ENCODE measurements around the gene ALKBH7.
A peak's percentile ranks its signal among the peaks of the same experiment; 100 is the strongest.
"Not testable (repeated sequence)": the region's sequence is repeated elsewhere in the genome, so short reads cannot be mapped to it uniquely, and the experiment has no call there.

ALKBH7 gene

GRCh38 chr19:6373096-6373812 is 660 bp downstream of the ALKBH7 start:
- peak; percentile 79 to 86 for DNase-seq

DNA sequence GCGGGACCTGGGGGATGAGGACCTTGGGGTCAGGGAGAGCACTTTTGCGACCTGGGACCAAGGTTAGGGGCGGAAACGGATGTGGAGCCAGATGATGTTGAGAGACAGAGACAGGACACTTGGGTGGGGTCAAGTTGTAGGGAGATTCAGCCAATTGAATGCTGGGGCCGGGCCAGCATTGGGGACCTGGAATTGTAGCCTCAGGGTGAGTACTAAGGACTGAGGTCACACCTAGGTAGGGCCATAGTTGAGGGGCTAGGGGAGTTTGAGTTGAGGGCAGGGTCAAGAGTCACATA is 1.2 kb downstream of the ALKBH7 start:
- no peak for DNase-seq

GRCh38 chr19:6374161-6374709 is 1.6 kb downstream of the ALKBH7 start:
- DNase-seq: no peak

DNA sequence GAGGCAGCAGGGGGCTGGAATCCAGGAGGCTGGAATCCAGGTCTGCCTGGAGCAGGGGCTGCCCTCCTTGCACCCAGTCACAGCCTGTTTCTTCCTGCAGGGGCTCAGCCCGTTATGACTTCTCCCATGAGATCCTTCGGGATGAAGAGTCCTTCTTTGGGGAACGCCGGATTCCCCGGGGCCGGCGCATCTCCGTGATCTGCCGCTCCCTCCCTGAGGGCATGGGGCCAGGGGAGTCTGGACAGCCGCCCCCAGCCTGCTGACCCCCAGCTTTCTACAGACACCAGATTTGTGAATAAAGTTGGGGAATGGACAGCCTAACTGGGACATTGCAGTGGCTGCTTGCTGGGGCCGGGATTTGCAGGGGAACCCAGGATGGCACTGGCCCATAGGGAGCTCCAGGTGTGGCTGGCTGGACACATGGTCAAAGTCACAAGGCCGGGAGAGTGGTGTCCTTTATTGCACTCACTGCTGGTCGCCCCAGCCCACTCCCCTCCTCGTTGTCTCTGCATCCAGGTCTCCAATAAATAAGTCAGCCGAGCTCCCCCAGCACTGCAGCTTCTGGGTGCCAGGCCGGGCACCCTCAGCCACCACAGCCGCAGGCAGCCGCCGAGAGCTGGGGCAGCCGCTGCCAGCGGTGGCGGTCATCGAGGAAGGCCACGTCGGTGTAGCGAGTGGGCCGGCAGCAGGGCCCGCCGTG is 2.3 kb downstream of the ALKBH7 start:
- no peak for DNase-seq

DNA sequence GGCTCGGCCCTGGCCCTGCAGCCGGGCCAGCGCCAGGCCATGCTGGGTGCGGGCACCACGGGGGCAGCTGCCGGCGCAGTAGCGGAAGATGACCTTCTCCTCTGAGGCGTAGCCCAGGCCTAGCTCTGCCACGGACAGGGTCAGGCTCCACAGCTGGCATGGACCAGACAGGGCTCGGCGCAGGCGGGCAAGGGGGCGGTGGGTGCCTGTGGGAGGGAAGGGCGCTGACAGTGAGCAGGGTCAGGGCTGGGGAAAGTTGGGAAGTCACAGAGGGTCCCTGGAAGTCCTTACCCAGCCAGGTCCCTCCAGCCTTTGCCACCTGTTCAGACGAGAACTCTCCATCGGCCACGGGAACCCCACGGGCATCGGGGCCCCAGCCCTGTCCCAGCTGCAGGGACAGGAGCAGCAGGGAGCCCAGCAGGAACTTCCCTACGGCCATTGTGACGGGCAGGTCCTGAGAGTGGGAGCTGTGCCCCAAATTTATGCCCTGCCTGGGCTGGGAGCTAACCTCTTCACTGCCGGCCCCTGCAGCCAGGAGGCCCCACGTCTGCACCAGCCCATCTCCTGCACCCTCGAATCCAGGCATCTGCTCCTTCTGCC is 2.9 kb downstream of the ALKBH7 start, which contains the start of gene PSPN:
Gene PSPN (minus strand): TSS at position 523 of the 600 bp plus-strand sequence. CDS start 84 bp downstream, at position 439.
- no peak for DNase-seq

DNA sequence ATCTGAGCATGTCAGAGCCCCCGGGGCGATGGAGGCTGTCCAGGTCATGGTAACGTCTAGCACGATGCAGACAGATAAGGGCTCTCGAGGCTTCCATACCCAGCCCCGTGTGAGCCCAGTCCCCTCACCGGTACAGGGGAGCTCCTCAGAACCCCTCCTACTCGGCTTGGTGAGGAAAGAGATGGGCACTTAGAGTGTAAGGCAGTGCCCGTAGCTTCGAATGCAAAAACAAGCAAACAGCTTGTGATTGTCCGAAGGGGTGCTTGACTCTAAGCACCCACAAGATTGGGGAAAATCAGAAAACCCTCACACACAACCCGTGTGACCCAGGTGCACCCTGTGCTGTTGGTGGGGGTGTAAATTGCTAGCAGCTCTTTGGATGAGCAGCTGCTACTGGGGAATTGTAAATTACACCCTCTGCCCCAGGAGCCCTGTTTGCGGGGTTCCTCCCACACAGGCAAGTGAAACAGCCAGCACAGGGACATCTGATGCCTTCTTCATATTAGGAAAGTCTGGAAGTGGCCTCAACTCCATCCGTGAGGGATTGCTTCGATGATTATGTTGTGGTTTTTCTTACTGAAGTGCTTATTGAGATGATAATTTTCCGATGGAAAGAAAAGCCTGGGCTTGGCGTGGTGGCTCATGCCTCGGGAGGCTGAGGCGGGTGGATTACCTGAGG is 4.1 kb downstream of the ALKBH7 start:
- DNase-seq: no peak

DNA sequence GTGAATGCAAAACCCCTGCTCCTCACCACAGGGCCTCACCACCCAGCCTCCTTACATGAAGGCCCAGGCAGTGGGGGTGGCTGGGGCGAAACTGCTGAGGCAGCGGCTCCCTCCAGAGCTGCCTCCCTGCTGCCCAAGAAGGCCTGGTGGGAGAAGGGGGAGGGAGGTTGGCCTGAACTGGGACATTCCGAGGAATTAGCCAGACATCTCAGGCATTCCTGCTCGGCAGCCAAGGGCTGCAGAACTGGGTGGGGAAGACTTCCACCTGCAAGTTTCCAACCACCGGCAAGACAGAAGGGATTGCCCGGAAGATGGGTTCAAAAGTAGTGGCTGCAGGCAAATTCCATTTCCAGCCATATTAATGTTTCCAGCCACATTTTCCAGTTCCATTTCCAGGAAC is 5.4 kb downstream of the ALKBH7 start:
- DNase-seq: no peak

DNA sequence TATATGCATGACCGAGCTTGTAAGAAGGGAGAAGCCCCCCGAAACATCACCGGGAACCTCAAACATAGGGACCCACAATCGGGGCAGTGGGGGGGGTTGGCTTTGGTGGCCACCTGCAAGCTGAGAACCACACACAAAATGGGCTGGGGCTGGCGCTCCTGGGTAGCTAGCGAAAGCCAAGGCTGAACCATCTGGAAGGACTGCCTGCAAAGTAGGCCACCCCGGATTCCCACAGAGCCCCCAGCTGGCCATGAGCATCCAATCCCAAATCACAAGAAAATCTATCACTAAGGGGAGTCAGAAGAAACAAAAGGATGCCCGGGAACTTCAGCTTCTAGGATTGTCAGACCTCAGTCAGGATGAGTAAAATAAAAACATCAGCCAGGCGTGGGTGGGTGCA is 5.9 kb downstream of the ALKBH7 start:
- no peak for DNase-seq

GRCh38 chr19:6379744-6380143 is 7.2 kb downstream of the ALKBH7 start:
- no peak for DNase-seq

DNA sequence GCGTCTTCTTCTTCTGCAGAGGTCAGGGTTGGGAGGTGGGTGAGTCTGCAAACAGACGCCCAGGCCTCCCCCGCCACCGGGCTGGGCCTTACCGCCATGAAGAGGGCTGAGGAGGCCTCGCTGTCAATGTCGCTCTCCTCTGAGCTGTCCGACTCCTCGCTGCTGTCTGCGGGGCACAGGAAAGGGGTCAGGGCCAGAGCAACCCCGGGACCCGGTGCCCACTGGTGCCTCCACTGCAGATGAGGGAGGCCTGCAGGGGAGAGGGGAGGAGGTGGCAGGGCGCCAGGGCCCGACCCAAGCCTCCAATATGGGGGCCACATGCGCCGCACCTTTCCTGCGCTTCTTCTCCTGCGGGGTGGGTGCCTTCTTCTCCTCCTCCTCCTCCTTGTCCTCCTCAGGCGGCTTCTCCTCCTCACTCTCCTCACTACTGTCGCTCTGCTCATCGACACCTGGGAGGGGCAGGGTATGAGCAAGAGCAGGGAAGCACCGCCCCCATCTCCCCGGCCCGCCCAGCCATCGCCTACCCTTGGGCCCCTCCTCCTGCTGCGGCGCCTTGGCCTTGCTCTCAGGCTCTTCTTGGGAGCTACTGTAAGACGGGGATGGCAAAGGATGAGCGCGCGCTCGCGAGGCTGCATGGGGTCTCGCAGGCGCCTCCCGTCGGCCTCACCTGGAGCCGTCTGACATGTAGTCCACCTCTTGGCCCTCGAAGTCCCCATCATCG is 8.6 kb downstream of the ALKBH7 start:
- no peak for DNase-seq

DNA sequence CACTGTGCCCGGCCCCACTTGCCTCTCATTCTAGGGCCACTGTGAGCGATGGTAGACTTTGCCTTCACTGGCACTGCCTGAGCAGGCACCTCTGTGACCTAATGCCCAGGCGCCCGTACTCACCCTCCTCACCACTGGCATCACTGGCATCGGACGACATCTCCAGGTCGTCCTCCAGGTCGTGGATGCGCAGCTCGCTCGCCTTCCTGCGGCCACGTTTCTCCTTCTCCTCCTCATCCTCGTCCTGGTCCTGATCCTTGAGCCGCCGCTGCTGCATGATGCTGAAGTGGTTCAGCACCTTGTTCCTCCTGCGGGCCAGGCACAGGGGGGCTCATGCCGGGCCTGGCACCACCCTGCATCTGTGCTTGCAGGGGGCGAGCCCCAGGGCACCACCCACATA is 10.6 kb downstream of the ALKBH7 start:
- no peak for DNase-seq

- DNase-seq: no peak
Measured at GRCh38 chr19:6384381-6384780, 11.8 kb downstream of the ALKBH7 start.

DNA sequence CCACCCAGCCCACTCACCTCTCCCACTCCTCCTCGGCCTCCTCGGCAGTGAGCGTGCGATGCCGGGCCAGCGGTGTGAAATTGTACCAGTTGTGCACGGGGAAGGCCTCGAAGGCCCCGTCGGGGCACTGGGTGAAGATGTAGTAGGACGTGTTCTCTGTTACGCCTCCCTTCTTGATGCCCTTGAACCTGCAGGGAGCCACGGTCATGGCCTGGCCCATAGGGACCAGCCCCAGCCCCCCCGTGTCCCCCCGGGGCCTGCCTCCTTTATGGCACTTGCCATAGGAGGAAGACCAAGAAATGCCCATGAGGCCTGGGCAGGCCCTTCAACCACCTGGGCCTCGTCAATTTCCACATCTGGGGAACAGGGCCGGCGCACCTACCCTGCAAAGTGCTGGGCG is 14.8 kb downstream of the ALKBH7 start:
- DNase-seq: no peak

DNA sequence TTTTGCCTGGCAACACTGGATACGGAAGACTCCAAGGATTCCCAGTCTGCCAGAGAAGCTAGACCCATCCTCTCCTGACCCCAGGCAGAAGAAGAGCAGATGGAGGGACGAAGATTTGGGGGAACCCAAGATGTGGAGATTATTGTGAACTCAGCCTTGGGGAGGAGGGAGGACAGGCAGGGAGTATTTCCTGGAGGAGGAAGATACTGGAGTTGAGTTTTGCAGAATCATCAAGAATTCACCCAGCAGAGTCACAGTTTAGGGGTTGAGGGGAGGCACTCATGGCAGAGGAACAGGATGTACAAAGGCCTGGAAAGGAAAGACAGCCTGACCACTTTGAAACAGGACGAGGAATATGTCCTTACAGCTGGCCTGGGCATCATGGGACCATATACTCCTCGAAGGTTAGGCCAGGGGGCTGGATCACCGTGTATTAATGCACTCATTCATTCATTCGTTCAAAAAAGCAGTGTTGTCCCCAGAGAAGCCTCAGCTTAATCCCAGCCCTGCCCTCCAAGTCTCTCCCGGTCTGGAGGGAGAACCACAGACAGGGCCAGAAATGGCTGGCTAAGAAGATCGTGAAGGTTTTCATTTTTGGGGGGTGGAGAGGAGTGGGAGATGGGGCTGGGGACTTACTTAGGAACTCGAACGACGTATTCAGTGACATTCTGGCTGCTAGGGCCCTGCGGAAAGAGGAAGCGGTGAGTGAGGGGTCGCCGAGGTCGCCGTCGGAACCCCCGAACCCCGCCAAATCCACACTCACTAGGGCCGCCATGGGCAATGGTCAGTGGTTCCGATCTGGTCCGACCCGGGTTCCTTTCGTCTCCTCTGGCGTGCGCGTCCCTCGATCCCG is 19.9 kb downstream of the ALKBH7 start:
- DNase-seq: no peak

DNA sequence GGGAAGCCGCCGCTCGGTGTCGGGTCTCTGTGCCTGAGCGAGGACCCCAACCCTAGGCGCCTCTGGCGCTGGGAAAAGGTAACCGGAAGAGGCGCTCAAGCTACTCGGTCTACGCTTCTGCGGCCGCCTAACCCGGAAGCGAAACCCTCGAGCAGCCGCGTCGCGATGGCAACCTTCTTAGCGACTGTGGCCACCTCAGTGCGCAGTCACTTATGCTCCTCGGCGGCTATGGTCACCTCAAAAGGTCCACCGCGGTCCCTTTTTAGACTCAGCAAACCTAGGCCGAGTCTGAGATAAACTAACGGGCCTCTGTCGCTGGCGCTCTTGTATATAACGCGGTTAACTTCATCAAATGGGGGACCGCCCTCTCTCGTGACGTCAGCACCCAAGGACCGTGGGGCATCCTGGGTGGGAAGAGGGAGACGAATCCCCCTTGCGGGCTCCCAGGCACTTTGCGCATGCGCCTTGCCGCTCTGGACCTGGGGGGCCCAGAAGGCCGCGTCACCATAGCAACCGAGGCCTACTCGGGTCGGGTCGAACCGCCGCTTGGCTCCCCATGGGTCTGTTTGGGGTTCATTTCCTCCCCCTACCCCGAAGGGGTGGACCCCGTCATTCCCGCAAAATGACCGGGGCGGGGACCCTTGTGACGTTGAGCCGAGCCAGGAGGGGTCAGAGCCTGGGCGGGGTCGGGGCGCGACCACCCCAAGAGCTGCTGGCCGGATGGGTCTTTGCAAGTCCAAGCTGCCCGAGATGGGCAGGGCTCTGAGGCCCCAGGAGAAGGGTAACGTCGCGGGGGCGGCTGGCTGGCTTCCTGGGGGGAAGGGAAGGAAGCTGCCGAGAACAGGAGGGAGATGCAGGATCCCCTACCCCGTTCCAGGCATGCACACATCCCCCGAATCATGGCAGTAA is 20.7 kb downstream of the ALKBH7 start, which contains the start of gene GTF2F1:
Gene GTF2F1 (minus strand): TSS at position 91 of the 909 bp plus-strand sequence. CDS start 169 bp downstream, outside the sequence.
- peak; percentile 85 to 92 for DNase-seq

DNA sequence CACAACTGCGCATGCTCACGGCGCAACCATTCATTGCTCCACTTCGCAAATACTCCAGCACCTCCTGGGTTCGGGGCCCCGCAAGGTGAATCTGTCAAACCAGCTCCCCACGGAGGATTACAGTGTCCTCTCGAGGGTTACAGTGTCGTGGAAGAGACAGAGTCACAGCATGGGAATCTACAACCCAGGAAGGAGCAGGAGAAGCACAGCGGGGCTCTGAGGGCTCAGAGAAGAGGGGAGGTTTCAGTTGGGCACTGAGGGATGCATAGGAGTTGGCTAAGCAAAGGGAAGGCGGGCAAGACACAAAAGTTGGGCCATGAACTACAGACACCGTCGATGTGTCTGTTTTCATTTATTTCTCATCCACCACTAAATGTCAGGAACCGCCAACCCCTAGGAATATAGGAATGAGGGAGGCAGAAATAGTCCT is 21.4 kb downstream of the ALKBH7 start:
- peak in 1 of 2 experiments; percentile 57 for DNase-seq

DNA sequence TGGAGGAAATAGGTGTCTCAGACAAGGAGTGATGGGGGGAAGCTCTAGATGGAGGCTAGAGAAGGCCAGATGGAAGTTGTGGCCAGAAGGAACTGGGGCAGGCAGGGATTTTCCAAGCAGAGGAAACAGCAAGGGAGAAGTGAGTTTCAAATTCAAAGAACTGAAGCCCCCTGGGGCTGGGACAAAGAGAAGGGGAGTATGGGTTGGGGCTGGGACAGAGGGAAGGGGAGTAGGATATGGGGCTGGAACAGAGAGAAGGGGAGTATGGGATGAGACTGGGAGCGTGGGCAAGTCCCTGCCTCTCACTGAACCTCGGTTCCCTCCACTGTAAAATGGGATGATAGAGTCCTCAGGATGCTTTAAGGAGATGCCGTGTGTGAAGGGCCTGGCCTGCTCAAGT is 22.2 kb downstream of the ALKBH7 start:
- no peak for DNase-seq

DNA sequence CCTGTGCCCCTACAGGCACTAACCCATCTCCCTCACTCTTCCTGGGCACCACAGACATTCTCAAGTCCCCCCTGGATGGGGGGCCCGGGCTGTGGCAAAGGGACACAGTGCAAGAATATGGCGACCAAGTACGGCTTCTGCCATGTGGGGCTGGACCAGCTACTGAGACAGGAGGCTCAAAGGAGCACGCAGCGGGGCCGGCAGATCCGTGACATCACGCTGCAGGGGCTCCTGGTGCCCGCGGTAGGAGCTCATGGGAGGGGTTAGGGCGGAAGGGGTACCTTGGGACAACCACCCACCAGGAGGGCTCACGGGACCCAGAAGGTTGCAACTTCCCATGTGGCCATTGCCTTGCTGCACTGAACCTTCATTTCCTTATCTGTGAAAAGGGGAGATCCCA is 23.7 kb downstream of the ALKBH7 start:
- no peak for DNase-seq

DNA sequence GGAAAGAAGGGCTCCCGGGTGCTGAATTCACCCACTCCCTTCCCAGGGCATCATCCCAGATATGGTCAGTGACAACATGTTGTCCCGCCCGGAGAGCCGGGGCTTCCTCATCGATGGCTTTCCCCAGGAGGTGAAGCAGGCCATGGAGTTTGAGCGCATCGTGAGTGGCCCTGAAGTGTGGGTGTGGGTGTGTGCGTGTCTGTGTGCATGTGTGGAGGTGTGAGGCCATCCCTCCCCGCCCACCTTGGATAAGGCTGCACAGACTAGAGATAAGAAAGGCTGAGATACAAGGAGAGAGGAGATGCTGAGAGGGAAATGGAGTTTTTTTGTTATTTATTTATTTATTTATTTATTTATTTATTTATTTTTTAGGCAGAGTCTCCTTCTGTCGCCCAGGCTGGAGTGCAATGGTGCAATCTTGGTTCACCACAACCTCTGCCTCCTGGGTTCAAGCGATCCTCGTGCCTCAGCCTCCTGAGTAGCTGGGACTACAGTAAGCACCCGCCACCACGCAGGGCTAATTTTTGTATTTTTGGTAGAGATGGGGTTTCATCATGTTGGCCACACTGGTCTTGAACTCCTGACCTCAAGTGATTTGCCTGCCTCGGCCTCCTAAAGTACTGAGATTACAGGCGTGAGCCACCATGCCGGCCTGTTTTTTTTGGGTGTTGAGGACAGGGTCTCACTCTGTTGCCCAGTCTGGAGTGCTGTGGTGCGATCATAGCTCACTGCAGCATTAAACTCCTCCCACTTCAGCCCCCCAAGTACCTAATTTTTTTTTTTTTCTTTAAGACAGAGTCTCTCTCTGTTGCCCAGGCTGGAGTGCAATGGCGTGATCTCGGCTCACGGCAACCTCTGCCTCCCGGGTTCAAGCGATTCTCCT is 27.7 kb downstream of the ALKBH7 start:
- DNase-seq: not testable (repeated sequence)
